ENCODE results near the gene CFAP251. TPM values are rescaled to one million over a fixed set of nuclear protein-coding genes. Genes with fewer than 3 reads are reported as not detected.
A peak's percentile ranks its signal among the peaks of the same experiment; 100 is the strongest.

CFAP251 gene
- total RNA-seq, 1 donor from 2014 or later: 3.9 TPM

- peak; percentile 56 for DNase-seq (ENCODE audit: low spot score)
These were observed 83.2 kb downstream of the CFAP251 start for GRCh38 chr12:122001466-122002209.

- no peak for DNase-seq (ENCODE audit: low spot score)
These were observed 85.5 kb downstream of the CFAP251 start for GRCh38 chr12:122003651-122004611.

DNA sequence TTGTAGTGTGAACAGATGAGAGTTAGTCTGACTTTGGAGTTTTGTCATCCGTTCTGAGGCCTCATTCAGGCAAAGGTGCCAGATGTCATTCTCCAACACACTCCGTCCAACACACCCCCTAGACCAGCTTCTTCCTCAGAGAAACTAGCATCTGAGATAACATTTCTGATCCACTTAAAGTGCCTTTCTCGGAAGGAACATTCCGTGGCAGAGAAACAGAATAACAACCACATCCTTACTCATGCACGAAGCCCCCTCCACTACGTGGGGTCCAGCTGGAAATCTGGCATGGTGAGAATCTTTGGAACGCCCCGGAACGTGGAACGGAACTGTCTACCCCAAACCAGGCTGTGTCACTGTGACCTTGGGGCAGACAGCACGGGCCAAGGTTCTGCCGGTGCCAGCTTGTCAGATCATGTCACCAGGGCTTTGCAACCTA, 86.3 kb downstream of the CFAP251 start:
- DNase-seq (ENCODE audit: low spot score): no peak

GRCh38 chr12:122005252-122005776, 86.9 kb downstream of the CFAP251 start:
- no peak for DNase-seq (ENCODE audit: low spot score)

GRCh38 chr12:122006186-122006926, 88.0 kb downstream of the CFAP251 start:
- no peak for DNase-seq (ENCODE audit: low spot score)

- DNase-seq (ENCODE audit: low spot score): no peak
These were observed 91.3 kb downstream of the CFAP251 start for GRCh38 chr12:122009741-122010140.

DNA sequence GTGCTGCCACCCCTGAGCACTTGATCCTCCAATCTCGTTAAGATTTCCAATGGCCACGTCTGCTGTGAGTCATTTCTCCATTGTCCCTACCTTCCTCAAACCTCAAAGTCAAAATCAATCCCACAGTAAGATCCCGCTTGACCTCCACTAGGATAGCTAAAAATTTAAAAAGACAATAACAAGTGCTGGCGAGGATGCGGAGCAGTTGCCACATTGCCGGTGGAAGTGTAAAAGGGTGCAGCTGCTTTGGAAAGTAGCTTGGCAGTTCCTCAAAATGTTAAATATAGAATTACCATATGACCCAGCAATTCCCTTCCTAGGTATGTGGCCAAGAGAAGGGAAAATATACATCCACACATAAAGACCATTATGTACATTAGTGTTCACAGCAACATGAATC, 93.8 kb downstream of the CFAP251 start:
- no peak for DNase-seq (ENCODE audit: low spot score)

GRCh38 chr12:122013136-122013535, 94.7 kb downstream of the CFAP251 start:
- DNase-seq (ENCODE audit: low spot score): no peak

GRCh38 chr12:122013791-122014590, 95.6 kb downstream of the CFAP251 start:
- DNase-seq (ENCODE audit: low spot score): no peak

- DNase-seq (ENCODE audit: low spot score): no peak
These were observed 96.4 kb downstream of the CFAP251 start for GRCh38 chr12:122014781-122015180.

DNA sequence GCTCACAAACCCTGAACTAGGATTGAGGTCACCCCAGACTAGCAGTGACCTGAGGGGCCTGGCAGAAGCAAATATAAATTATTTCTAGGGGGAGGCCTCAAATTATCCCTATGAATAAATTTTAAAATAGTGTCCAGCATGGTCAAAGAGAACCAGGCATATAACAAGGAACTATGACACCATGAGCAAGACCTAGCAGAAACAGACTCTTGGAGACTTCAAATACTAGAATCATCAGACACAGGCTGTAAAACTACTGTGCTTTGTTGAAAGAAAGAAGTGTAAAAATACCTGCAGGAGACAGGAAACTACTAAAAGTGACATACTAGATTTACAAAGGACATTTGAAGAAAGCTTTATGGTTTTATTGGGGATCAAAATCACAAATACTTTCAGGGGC, 100.1 kb downstream of the CFAP251 start:
- DNase-seq (ENCODE audit: low spot score): no peak

DNA sequence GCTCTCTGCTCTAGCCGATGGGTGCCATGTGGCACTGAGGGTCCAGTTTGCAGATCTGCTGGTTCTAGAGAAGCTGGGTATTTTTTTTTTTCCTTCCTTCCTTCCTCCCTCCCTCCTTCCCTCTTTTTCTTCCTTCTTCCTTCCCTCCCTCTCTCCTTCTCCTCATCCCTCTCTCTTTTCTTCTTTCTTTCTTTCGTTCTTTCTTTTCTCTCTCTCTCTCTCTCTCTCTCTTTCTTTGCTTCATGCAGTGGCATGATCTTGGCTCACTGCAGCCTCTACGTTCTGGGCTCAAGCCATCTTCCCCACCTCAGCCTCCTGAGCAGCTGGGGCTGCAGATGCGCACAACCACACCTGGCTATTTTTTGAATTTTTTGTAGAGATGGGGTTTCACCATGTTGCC, 100.5 kb downstream of the CFAP251 start:
- DNase-seq (ENCODE audit: low spot score): no peak

GRCh38 chr12:122020795-122021192, 102.4 kb downstream of the CFAP251 start:
- DNase-seq (ENCODE audit: low spot score): no peak

GRCh38 chr12:122021193-122021821, 102.9 kb downstream of the CFAP251 start:
- DNase-seq (ENCODE audit: low spot score): peak; percentile 52

GRCh38 chr12:122021822-122022392, 103.5 kb downstream of the CFAP251 start, which contains the start of gene BCL7A:
Gene BCL7A (plus strand): TSS chr12:122021884. CDS start chr12:122022092, 208 bp downstream.
- DNase-seq (ENCODE audit: low spot score): peak; percentile 74

DNA sequence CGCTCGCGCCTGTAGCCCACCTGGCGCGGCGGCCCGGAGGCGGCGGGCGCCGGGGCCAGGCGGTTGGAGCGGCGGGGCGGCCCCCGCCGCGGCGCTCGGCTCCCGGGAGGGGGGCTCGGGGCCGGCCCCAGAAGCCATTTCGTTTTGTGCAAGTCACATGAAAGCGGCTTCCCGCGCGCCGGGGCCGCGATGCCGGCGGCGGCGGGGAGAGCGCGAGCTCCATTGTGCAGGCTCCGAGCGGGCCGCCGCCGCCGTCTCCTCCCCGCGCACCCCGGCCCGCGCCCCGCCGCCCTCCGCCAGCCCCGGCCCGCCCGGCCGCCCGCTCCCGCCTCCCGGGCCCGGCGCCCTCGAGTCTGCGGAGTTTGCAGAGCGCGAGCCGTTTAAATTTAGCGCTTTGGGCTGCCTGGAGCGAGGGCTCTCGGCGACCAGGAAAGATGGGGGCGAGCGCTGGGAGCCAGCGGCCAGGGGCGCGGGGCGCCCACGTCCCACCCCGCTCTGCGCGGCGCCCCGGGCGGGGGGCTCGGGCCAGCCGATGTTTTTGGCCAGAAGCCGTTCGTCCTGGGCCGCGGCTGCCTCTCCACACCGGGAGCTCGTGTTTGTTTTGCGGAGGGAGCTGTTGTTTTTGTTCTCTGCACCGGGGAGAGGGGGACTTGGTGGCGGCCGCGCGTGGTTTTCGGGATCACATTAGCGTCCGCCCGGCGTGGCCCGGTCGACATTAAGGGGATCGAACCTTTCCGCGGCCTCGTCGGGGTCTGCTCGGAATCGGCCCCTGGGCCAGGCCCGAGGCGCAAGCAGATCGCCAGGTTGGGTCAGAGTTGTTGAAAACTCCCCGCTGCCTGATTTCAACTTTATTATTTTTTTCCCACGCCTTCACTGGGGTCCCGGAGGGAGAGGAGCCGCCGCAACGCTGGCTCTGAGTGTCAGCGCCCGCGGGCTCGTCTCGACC, 104.3 kb downstream of the CFAP251 start:
- no peak for DNase-seq (ENCODE audit: low spot score)

GRCh38 chr12:122023339-122024131, 105.1 kb downstream of the CFAP251 start:
- DNase-seq (ENCODE audit: low spot score): peak; percentile 81

Measured in ureter (tissue), 1 donor.